Endodermal cell (in vitro differentiated cells): Measurements from ENCODE around the gene FRY. TPM values are rescaled to one million over a fixed set of nuclear protein-coding genes. Genes with fewer than 3 reads are reported as not detected.
"Not testable (repeated sequence)": the region's sequence is repeated elsewhere in the genome, so short reads cannot be mapped to it uniquely, and the experiment has no call there.

Source experiments
- DNase-seq: peaks from one replicate; pipeline ENCODE4 v3.0.0-alpha.2; 2017
- H3K27ac ChIP-seq: 2 replicates; pipeline ENCODE4 v1.5.1; 2013; ENCODE audit warnings: mild to moderate bottlenecking, low read depth, low read length, moderate library complexity
- H3K27me3 ChIP-seq: 2 replicates; pipeline ENCODE4 v1.6.1; 2013; ENCODE audit warnings: mild to moderate bottlenecking, low read length, moderate library complexity; ENCODE audit not compliant: insufficient read depth, control insufficient read depth, poor library complexity, severe bottlenecking
- H3K36me3 ChIP-seq: 2 replicates; pipeline ENCODE4 v1.7.0; 2013; ENCODE audit warnings: mild to moderate bottlenecking, low read length, moderate library complexity; ENCODE audit not compliant: control insufficient read depth, insufficient read depth
- H3K4me1 ChIP-seq: one replicate; pipeline ENCODE4 v1.7.0; 2013; ENCODE audit warnings: low read length; ENCODE audit not compliant: control insufficient read depth, insufficient read depth
- H3K4me3 ChIP-seq: 2 replicates; pipeline ENCODE4 v1.5.1; 2013; ENCODE audit warnings: mild to moderate bottlenecking, low read length, moderate library complexity
- H3K9ac ChIP-seq: 2 replicates; pipeline ENCODE4 v1.6.1; 2013; ENCODE audit warnings: mild to moderate bottlenecking, low read length, moderate library complexity; ENCODE audit not compliant: poor library complexity, severe bottlenecking; ENCODE audit errors: extremely low read depth
- H3K9me3 ChIP-seq: 2 replicates; pipeline ENCODE4 v1.6.1; 2013; ENCODE audit warnings: mild to moderate bottlenecking, low read length, moderate library complexity; ENCODE audit not compliant: control insufficient read depth
- H3K27ac Mint-ChIP-seq: 2 replicates; pipeline ENCODE4 v1.8.0; 2020; ENCODE audit warnings: mixed read lengths
- H3K27me3 Mint-ChIP-seq: 2 replicates; pipeline ENCODE4 v1.8.0; 2021; ENCODE audit warnings: mild to moderate bottlenecking, mixed read lengths; ENCODE audit not compliant: insufficient read depth
- H3K36me3 Mint-ChIP-seq: 2 replicates; pipeline ENCODE4 v1.8.0; 2020; ENCODE audit warnings: low read depth, mixed read lengths
- H3K4me1 Mint-ChIP-seq: 2 replicates; pipeline ENCODE4 v1.8.0; 2020; ENCODE audit warnings: mixed read lengths
- H3K4me3 Mint-ChIP-seq: 2 replicates; pipeline ENCODE4 v1.8.0; 2020; ENCODE audit warnings: mild to moderate bottlenecking, moderate library complexity, mixed read lengths
- H3K9me3 Mint-ChIP-seq: 2 replicates; pipeline ENCODE4 v1.8.0; 2020; ENCODE audit warnings: mild to moderate bottlenecking, mixed read lengths
- WGBS, 2 experiments: methylation state at CpG; one replicate each; pipeline versions ENCODE4 v1.1.5 to v1.1.7; 2013; ENCODE audit warnings: missing lambda C conversion rate in 2 of 2, mixed read lengths in 1 of 2; ENCODE audit not compliant: insufficient coverage in 1 of 2, insufficient read length in 1 of 2; 5-methylcytosine and 5-hydroxymethylcytosine counted together
- total RNA-seq, 2 donors: library from RNA; stranded (reverse); fragmentation: NEBNext Ultra II Directional in 1 of 2; extraction: Animal tissue kit (Norgen Biotek cat#: 25700) in 1 of 2; gene quantifications; 2 replicates in 1 of 2; 3 replicates in 1 of 2; pipeline ENCODE4 v1.2.1, GENCODE V29; 2021
- TF ChIP-seq, protein P1 (sequence below): fragments of 200-600 bp; sonication (generic); conservative IDR thresholded peaks from 2 replicates; pipeline ENCODE4 v1.5.0; 2021; ENCODE audit warnings: antibody characterized with exemption, mild to moderate bottlenecking

The FRY gene
- total RNA-seq, 2 donors from 2014 or later = 20.1 to 30.8 TPM

DNA sequence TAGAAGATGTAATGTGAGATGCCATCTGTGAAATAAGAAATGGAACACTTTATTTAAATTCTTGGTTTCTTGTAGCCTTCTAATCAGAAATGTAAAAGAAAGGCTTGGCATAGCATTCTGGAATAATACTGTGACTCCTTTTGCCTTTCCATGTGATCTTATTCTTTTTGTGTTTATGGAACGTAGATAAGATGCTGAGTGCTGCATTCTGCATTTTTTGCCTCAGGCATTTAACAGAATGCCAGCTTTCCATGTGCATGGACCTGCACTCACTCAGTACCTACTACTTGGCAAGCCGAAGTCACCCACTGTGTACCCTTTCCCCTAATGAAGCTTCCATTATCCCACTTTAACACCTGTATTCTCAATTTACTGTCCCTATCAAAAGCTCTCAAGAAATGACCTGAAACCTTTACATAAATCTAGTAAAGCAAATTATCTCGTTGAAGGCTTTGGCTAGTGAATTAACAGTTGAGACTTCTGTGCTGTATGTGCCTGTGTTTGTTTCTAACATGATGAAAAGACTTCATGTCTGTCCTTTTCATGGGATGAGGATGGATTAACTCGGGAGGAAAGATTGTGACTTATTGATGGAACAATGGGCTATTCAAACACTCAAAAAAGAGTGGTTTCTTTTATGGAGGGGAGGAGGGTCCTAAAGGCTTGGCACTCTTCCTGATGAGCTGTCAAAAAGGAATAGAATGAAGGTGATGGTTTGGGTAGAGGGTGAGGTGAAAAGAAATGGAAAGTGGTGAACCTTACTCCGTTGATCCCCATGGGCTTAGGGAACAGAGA, 44.7 kb upstream of the FRY start:
- DNase-seq = no peak
- Histone ChIP-seq H3K9ac (no peak overlapping the region), H3K27me3 (no peaks in the 10 kb centered on the region), H3K36me3 (no peaks in the 10 kb centered on the region), H3K4me3 (no peak overlapping the region), H3K4me1 (no peaks in the 10 kb centered on the region), H3K27ac (no peak overlapping the region), H3K9me3 (peaks cover 6% of the 10 kb centered on the region)
- Mint-ChIP-seq H3K27me3 (no peaks in the 10 kb centered on the region), H3K4me3 (no peak overlapping the region), H3K4me1 (peaks cover 22% of the 10 kb centered on the region), H3K27ac (no peak overlapping the region), H3K9me3 (peaks cover 35% of the 10 kb centered on the region), H3K36me3 (peaks cover 17% of the 10 kb centered on the region)
- TF ChIP-seq, protein P1, sequence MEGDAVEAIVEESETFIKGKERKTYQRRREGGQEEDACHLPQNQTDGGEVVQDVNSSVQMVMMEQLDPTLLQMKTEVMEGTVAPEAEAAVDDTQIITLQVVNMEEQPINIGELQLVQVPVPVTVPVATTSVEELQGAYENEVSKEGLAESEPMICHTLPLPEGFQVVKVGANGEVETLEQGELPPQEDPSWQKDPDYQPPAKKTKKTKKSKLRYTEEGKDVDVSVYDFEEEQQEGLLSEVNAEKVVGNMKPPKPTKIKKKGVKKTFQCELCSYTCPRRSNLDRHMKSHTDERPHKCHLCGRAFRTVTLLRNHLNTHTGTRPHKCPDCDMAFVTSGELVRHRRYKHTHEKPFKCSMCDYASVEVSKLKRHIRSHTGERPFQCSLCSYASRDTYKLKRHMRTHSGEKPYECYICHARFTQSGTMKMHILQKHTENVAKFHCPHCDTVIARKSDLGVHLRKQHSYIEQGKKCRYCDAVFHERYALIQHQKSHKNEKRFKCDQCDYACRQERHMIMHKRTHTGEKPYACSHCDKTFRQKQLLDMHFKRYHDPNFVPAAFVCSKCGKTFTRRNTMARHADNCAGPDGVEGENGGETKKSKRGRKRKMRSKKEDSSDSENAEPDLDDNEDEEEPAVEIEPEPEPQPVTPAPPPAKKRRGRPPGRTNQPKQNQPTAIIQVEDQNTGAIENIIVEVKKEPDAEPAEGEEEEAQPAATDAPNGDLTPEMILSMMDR = no peak
- WGBS, 2 experiments = 81 to 86% methylated on average over 2 to 5 of the region's 5 CpGs

GRCh38 chr13:31987535-31988170, 43.9 kb upstream of the FRY start:
- H3K9me3 Mint-ChIP-seq = peaks cover 35% of the 10 kb centered on the region
- no peak for DNase-seq
- no peaks in the 10 kb centered on the region for H3K27me3 Mint-ChIP-seq
- H3K36me3 ChIP-seq = no peaks in the 10 kb centered on the region
- no peak overlapping the region for H3K4me3 ChIP-seq
- no peaks in the 10 kb centered on the region for H3K4me1 ChIP-seq
- WGBS, 2 experiments = 98 to 100% methylated on average over 1 to 2 of the region's 2 CpGs
- H3K4me3 Mint-ChIP-seq = no peak overlapping the region
- H3K27ac ChIP-seq = no peak overlapping the region
- TF ChIP-seq, protein P1 = no peak
- peaks cover 17% of the 10 kb centered on the region for H3K36me3 Mint-ChIP-seq
- no peaks in the 10 kb centered on the region for H3K27me3 ChIP-seq
- H3K9me3 ChIP-seq = peaks cover 6% of the 10 kb centered on the region
- no peak overlapping the region for H3K9ac ChIP-seq
- H3K4me1 Mint-ChIP-seq = peaks cover 19% of the 10 kb centered on the region
- no peak overlapping the region for H3K27ac Mint-ChIP-seq

- not testable (repeated sequence) for H3K36me3 ChIP-seq, H3K27ac Mint-ChIP-seq, H3K9ac ChIP-seq, H3K27me3 ChIP-seq, H3K27me3 Mint-ChIP-seq, DNase-seq, H3K4me3 Mint-ChIP-seq, H3K27ac ChIP-seq, H3K4me3 ChIP-seq
- H3K4me1 ChIP-seq = peaks cover 16% of the 10 kb centered on the region
- Mint-ChIP-seq H3K4me1 (peaks cover 27% of the 10 kb centered on the region), H3K36me3 (peaks cover 15% of the 10 kb centered on the region), H3K9me3 (peaks cover 30% of the 10 kb centered on the region)
- peaks cover 13% of the 10 kb centered on the region for H3K9me3 ChIP-seq
- WGBS, 2 experiments = 90 to 96% methylated on average over 6 of the region's 6 CpGs
Measured at GRCh38 chr13:31994367-31994766, 37.2 kb upstream of the FRY start.
